ENCODE data around the gene MYO6.

MYO6 gene

GRCh38 chr6:75770844-75771243, 21.8 kb downstream of the MYO6 start:
- DNase-seq, result no peak

- DNase-seq, result no peak
Observed at GRCh38 chr6:75775219-75775618, 26.2 kb downstream of the MYO6 start.

GRCh38 chr6:75776461-75776860, 27.4 kb downstream of the MYO6 start:
- no peak for DNase-seq

- DNase-seq, result no peak
Observed at GRCh38 chr6:75778757-75779156, 29.7 kb downstream of the MYO6 start.

- no peak for DNase-seq
Observed at GRCh38 chr6:75786152-75786551, 37.1 kb downstream of the MYO6 start.

GRCh38 chr6:75788894-75789293, 39.9 kb downstream of the MYO6 start:
- DNase-seq, result no peak

- DNase-seq, result no peak
Observed at GRCh38 chr6:75791881-75792280, 42.8 kb downstream of the MYO6 start.

GRCh38 chr6:75794351-75794846, 45.4 kb downstream of the MYO6 start:
- DNase-seq, result no peak

- DNase-seq, result no peak
Observed at GRCh38 chr6:75794954-75795739, 46.1 kb downstream of the MYO6 start.

GRCh38 chr6:75796723-75797122, 47.7 kb downstream of the MYO6 start:
- no peak for DNase-seq

GRCh38 chr6:75800133-75800532, 51.1 kb downstream of the MYO6 start:
- no peak for DNase-seq

- DNase-seq, result no peak
Observed at GRCh38 chr6:75800708-75801505, 51.9 kb downstream of the MYO6 start.

GRCh38 chr6:75802366-75802765, 53.3 kb downstream of the MYO6 start:
- DNase-seq, result no peak

GRCh38 chr6:75808507-75808906, 59.5 kb downstream of the MYO6 start:
- DNase-seq, result no peak

- no peak for DNase-seq
Observed at GRCh38 chr6:75812560-75812959, 63.5 kb downstream of the MYO6 start.

GRCh38 chr6:75813476-75814250, 64.6 kb downstream of the MYO6 start:
- no peak for DNase-seq

GRCh38 chr6:75815756-75816155, 66.7 kb downstream of the MYO6 start:
- no peak for DNase-seq

- DNase-seq, result no peak
Observed at GRCh38 chr6:75818098-75818855, 69.2 kb downstream of the MYO6 start.

GRCh38 chr6:75819776-75820487, 70.9 kb downstream of the MYO6 start:
- DNase-seq, result no peak

GRCh38 chr6:75824160-75824559, 75.1 kb downstream of the MYO6 start:
- DNase-seq, result no peak

- DNase-seq, result no peak
Observed at GRCh38 chr6:75827163-75827562, 78.1 kb downstream of the MYO6 start.
